Stimulated activated CD8-positive, alpha-beta memory T cell treated with anti-CD3 and anti-CD28 coated beads, Interleukin-12 subunit alpha, Interleukin-12 subunit beta, amount 100 ng/mL, for 1 hour (primary cell): ENCODE data around the gene PDRG1.
"Not testable (repeated sequence)": the region's sequence is repeated elsewhere in the genome, so short reads cannot be mapped to it uniquely, and the experiment has no call there.

Experiments
- DNase-seq: peaks from one replicate; pipeline ENCODE4 v3.0.0-alpha.2; 2020; ENCODE audit warnings: low read depth

Gene PDRG1

DNA sequence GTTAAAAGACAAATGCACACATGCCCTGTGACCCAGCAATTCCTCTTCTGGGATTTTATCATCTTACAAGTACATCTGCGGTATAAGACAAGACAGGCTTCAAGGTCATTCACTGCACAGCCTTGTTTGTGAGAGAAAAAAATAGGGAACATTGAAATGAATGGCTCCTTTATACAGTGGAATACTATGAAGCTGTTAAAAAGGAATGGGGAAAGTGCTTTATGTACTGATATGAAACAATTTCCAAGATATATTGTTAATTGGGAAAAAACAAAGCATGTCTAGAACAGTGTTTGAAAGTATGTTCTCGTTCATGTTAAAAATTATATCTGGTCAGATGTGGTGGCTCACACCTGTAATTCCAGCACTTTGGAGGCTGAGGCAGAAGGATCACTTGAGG, 25.4 kb downstream of the PDRG1 start:
- no peak for DNase-seq

DNA sequence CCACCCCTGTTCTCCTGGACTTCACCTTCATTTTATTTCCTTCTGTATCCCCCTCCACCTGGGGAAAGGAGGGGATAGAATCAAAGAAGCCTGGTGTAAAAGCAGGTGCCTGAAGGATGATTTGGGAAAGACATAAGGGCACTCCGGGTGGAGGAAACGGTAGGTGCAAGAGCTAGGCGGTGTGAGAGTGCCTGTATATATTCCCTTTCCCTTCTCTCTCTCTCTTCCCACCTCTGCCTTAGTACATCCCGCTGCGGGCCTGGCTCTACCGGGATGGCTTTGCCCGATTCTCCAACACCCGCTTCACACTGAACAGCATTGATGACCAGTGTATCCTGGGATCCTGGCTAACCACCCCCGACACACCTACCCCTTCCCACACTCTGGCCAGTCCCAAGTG, 26.2 kb downstream of the PDRG1 start:
- DNase-seq: no peak

DNA sequence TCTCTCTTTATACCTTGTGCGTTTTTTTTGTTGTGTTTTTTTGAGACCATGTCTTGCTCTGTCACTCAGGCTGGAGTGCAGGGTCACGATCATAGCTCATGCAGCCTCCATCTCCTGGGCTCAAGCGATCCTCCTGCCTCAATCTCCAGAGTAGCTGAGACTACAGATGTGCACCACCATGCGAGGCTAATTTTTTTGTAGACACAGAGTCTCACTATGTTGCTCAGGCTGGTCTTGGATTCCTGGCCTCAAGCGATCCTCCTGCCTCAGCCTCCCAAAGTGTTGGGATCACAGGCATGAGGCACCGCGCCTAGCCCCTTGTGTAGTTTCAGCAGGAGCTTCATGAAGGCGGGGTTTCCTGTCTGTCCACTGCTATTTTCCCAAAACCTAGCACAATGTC, 27.3 kb downstream of the PDRG1 start:
- DNase-seq: no peak

DNA sequence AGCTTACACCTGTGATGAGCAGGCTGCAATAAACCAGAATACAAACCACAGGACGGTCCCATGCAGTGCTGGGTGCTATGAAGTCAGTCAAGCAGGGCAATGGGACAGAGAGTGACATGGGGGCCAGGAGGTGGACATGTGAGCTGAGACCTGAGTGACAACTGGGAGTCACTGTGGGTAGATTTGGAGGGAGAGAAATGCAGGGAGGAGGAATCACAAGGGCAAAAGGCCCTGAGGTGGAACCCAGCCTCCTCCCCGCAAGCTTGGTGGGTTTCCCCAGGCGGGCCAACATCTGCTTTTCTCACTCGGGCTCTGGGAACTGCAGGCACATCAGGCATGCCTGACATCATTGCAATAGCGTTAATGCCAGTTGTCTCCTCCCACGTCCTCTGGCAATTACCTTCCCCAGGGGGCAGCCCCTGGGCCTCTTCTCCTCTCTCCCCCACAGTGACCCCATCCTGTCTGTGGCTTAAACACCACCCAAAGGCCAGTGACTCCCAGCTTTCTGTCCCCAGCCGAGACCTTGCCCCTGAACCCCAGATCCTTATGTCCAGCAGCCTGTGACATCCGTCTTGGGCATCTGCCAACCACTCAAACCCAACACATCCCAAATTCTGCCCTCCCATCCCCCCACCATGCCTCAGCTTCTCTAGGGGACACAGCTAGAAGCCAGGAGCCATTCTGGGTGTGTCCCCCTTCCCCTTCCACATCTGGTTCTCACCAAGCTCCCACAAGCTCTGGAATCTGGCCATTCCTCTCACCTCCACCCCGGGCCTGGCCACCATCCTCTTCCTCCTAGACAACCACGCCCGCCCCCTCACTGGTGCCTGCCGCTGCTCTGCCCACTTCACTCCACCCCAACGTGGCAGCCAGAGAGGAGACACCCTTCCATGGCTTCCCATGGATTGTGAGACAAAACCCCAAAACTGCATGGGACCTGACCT, 28.2 kb downstream of the PDRG1 start:
- DNase-seq: no peak

DNA sequence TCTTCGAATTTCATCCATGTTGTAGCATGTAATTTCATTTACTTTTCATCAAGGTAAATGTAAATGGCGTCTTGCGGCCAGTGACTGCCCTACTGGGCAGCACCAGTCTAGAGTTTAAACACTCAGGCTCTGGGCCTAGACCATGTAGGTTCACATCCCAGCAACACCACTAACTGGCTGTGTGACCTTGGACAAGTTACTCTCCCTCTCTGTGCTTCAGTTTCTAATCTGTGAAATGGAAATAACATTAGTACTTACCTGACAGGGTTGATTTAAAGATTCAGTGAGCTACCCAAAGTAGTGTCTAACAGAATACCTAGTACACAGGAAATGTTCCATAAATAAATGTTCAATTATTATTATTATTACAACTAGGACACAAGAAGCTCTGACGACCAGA, 29.3 kb downstream of the PDRG1 start:
- DNase-seq: no peak

DNA sequence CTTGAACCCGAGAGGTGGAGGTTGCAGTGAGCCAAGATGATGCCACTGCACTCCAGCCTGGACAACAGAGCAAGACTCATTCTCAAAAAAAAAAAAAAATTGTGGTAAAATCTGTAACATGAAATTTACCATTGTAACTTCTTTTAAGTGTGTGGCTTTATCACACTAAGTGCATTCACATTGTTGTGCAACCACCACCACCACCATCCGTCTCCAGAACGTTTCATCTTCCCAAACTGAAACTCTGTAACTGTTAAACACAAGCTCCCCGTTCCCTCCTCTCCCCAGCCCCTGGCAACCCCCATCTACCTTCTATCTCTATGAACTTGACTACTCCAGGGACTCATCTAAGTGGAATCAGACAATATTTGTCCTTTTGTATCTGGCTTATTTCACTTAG, 29.7 kb downstream of the PDRG1 start:
- no peak for DNase-seq

DNA sequence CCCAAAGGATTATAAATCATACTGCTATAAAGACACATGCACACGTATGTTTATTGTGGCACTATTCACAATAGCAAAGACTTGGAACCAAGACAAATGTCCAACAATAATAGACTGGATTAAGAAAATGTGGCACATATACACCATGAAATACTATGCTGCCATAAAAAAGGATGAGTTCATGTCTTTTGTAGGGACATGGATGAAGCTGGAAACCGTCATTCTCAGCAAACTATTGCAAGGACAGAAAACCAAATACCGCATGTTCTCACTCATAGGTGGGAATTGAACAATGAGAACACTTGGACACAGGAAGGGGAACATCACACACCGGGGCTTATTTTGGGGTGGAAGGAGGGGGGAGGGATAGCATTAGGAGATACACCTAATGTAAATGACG, 30.4 kb downstream of the PDRG1 start:
- not testable (repeated sequence) for DNase-seq

DNA sequence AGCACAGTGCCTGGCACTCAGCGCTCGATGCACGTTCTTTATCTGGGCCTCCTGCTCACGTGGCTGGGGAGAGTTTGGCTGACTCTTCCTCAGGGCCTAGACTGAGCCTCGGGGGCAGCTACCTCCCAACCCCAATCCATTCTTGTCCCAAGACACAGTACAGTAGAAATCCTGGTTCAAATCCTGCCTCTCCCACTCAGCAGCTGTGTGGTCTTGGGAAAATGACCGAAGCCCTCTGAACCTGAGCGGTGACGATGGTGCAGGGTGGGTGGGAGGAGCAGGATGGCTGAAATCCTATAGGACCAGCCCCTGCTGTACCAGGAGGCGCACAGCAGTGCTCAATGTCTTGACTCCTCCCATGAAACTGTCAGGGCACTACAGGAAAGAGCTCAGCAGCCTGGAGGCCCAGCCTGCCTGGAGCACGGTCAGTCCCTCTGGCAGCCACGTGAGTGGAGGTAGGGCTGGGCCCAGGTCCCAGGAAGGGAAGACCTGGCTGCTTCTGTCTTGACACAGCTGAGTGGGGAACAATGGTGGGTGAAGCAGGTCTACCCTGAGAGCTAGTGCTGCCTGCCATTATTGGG, 31.5 kb downstream of the PDRG1 start:
- no peak for DNase-seq

DNA sequence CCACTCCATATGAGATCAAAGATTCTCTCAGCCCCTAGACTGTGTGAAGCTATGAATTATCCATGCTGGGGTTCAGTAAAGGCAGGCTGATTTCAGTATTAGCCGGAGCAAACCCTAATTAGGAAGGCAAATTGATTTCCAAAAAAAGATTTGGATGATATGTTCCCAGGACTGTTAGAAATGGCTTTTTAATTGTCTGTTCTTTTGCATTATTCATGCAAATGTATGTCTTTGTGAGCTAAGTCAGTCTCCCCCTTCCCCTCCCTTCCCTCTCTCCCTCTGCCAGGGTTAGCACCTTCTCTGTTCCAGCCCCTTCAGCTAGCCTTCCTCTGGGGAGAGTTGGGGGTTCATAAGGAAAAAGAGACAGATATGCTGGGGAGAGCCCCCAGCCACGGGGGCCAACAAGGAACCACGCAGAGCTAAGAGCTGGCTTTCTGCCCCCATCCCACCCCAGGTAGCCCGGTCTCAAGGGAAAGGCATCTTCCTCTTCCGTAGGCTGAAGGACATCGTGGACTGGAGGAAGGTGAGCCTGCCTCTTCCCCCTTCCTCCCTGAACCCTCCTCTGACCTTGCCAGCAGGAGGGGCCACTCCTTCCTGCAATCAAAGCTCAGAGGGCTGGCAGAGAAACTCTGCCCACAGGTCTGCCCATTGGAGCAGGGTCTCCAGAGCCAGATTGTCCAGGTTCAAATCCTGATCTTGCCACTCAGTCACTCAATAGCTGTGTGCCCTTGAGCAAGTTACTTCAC, 32.3 kb downstream of the PDRG1 start:
- DNase-seq: no peak

DNA sequence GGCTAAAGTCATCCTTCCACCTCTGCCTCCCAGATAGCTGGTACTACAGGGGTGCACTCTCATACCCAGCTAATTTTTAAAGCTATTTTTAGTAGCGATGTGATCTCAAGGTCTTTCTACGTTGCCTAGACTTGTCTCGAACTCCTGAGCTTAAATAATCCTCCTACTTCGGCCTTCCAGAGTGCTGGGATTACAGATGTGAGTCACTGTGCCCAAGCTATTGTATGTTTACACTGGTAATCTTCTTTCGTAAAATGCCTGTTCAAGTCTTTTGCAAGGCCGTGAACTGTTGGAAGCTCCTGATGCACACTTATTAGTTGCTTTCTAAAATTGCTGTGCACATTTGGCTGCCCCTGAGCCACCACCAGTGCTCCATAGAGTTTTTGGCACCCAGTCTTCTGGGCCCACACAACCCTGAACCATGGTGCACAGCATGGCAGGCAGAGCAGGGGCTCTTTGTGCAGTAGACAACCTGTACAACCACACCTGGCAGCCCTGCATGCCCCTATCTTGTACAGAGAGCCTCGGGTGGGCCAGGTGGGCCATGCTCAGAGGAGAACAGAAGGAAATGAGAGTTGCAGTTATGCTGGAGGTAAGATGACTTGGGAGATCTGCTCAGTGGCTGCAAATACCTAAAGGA, 33.3 kb downstream of the PDRG1 start:
- no peak for DNase-seq

DNA sequence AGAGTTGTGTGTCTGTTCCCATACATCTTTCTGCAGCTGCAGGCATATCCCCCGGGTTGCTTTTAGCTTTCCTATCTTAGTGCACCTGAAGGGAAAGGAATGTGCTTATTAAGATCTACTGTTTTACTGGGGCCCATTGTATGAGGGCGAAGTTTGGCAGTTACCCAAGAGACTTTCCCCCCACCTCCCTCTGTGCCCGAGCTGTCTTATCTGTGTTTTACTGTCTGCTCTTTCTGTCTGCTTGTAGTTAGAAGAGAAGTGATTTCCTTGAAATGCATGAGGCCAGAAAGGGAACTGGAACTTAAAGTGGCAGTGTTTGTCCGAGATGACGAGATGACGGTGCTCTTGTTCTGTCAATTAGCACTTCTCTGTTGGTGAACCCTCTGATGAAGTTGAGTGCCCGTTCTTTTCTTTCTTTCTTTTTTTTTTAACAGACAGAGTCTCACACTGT, 33.9 kb downstream of the PDRG1 start:
- DNase-seq: not testable (repeated sequence)

DNA sequence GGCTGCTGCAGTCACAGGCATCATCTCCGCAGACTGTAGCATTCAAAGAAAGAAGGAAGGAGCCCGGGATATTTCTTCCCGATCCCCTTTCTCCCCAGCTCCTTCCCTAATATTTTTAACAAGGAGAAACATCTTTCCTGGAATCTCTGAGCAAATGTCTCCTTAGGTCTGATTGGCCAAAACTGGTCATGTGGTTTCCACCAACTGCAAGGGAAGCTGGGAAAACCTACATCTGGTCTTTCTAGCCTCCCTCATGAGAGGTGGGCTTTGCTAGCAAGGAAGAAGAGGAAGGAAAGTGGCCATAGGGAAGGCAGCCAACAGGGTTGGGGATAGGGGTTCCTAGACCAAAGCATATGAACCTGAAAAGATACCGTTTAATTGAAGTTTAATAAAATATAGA, 35.1 kb downstream of the PDRG1 start:
- DNase-seq: no peak

DNA sequence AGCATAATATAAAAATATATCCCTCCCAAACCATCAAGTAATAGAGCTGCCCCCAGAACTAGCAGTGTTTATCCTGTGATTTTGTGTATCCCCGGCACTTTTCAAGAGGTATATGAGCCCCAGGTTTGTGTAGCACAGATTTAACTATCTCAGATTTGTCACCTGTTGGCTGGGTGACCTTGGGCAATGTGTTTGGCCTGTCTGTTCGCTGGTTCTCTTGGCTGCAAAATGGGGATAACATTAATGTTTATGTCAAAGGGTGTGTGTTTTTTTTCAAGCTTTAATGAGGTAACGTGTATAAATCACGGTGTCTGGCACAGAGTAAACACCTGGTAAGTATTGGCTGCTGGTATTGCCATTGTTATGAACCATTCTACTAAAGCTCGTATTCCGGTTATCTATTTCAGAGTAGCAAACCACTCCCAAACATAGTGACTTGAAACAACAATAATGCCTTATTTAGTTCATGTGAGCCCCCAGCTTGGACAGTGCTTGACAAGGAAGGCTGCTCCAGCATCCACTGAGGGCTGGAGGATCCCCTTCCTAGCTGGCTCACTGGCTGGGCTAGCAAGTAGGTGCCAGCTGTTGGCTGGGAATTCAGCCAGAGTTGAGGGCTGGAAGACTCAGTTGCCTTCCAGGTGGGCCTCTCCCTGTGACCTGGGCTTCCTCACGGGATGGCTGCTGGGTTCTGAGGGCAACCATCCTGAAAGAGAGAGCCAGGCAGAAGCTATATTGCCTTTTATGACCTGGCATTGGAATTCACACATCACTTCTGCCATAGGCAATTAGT, 36.2 kb downstream of the PDRG1 start:
- no peak for DNase-seq

DNA sequence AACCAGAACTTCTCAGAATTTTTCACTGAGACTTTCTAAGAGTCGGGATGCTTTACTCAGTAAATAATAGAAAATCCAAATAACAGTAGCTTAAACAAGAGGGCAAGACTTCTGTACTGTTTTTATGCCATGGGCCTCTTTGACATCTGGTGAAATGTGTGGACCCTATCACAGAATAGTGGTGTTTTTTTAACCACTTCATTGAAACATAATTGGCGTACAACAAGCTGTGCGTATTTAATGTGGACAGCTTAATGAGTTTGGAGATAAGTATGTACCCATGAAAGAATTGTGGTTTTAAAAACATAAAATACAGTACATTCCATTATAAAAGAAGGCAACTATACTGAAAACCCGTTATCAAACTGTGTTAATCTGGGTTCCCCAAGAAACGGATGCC, 37.7 kb downstream of the PDRG1 start:
- no peak for DNase-seq

DNA sequence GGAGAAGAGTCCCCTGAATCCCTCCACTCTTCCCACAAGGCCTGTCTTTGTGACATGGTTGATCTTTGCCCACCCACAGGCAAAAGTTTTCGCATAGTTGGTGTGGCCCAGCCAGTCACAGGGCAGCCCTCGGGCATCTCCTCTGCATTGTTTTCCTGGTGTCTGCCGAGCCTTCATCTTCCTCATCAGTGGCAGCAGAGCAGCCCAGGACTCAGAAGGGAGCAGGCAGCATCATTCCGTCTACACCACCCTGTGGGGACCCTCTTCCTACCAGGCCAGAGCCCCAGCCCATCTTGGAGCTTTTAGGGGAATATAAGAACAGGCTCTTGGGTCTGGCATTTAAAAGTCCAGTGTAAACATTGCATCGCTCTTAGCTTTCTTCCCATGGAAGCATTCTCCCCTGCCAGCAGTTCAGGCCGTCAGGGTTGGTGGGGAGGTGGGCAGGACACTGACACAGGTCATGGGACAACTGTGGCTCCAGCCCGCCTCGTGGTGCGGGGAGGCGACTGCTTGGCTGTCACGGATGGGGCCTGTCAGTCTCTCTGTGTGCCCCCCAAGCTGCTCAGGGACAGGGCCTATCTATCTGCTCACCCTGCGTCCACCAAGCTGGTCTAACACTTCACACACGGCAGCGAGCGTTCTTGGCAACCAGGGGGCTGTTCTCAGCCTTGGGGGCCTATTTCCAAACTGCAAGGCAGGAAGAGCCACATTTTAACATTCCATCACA, 38.3 kb downstream of the PDRG1 start:
- no peak for DNase-seq

DNA sequence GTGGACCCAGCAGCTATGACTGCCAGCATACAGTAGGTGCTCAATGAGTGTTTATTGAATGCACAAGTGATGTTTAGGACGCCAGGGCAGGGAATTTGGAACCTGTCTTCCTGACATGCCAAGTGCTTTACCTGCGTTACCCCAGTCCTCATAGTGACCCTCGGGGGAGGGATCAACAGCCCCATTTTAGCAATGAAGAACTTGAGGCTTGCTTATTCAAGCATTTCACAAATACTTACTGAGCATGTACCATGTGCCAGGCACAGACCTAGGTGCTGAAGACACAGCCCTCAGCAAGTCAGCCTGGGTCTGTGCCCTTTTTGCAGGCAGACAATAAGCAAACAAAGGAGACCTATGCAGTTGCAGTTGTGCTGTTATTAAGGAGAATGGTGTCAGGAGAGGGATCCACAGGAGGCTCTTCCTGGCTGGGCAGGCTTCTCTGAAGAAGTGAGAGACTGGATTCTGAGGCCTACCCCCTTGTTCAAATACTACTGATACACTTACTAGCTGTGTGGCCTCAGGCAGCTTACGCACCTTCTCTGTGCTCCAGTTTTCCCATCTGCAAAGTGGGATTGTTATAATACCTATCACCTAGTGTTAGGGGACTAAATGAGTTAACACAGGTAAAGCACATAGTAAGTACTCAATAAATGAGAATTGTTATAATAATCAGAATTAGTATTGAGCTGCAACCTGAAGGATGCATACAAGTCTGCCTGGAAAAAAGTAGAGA, 41.6 kb downstream of the PDRG1 start:
- no peak for DNase-seq

DNA sequence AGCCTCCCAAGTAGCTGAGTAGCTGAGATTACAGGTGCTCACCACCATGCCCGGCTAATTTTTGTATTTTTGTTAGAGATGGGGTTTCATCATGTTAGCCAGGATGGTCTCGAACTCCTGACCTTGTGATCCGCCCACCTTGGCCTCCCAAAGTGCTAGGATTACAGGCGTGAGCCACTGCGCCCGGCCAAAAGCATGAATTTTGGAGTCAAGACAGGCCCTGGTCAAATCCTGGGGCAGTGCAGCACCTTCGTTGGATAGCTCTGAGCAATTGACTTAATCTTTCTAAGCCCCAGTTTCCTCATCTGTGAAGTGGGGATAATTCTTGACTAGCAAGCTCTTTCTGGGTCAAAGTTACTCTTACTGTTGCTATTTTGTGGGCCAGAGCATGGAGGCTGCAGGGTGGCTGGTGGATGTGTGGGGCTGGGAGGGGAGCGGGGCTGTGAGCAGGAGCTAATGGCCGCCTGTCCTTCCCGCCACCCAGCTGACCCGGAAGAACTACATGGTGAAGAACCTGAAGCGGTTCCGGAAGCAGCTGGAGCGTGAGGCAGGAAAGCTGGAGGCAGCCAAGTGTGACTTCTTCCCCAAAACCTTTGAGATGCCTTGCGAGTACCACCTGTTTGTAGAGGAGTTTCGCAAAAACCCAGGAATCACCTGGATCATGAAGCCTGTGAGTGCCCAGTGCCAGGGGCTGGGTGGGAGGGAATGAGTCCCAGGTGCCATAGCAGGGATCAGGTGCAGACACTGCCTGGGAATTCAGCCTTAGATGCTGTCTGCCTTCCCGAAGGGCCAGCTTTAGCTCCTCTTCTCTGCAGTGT, 42.4 kb downstream of the PDRG1 start:
- no peak for DNase-seq

DNA sequence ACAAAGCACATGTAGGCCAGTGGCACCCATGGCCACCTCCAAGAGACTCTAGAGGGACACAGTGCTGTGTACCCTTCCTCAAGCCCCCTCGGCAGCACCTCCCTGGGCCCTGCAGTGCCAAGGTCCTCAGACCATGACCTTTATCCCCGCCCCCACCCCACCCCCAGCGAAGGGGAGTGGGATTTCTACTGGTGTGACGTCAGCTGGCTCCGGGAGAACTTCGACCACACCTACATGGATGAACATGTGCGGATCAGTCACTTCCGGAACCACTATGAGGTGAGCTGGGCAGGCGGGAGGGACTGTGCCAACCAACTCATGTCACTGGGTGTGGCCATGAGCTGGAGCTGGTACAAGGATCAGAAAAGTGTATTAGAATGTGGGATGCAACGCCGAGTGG, 43.4 kb downstream of the PDRG1 start:
- DNase-seq: no peak

DNA sequence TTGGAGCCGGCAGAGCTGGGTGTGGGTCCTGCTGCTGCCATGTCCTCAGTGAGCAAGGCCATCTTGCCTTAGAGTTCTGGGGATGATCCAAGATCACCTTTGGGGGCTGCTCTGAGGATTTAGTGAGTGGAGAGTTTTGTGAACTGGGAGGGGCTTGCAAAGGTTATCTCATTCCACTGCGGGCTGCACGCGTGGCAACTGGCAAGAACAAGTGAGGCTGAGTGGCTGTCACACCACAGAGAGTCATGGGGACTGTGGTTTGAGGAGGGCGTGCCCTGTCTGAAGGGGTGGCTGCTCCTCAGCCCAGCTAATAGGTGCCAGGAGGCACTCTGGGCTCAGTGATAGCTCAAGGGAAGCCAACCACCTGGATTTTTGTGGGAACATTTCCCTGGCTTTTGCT, 43.8 kb downstream of the PDRG1 start:
- DNase-seq: no peak
